Endodermal cell (in vitro differentiated cells): ENCODE results near the gene DAPP1. TPM values are rescaled to one million over a fixed set of nuclear protein-coding genes. Genes with fewer than 3 reads are reported as not detected.

Experiments
- DNase-seq: peaks from one replicate; pipeline ENCODE4 v3.0.0-alpha.2; 2017
- H3K27ac ChIP-seq: 2 replicates; pipeline ENCODE4 v1.5.1; 2013; ENCODE audit warnings: mild to moderate bottlenecking, low read depth, low read length, moderate library complexity
- H3K27me3 ChIP-seq: 2 replicates; pipeline ENCODE4 v1.6.1; 2013; ENCODE audit warnings: mild to moderate bottlenecking, low read length, moderate library complexity; ENCODE audit not compliant: insufficient read depth, control insufficient read depth, poor library complexity, severe bottlenecking
- H3K36me3 ChIP-seq: 2 replicates; pipeline ENCODE4 v1.7.0; 2013; ENCODE audit warnings: mild to moderate bottlenecking, low read length, moderate library complexity; ENCODE audit not compliant: control insufficient read depth, insufficient read depth
- H3K4me1 ChIP-seq: one replicate; pipeline ENCODE4 v1.7.0; 2013; ENCODE audit warnings: low read length; ENCODE audit not compliant: control insufficient read depth, insufficient read depth
- H3K4me3 ChIP-seq: 2 replicates; pipeline ENCODE4 v1.5.1; 2013; ENCODE audit warnings: mild to moderate bottlenecking, low read length, moderate library complexity
- H3K9ac ChIP-seq: 2 replicates; pipeline ENCODE4 v1.6.1; 2013; ENCODE audit warnings: mild to moderate bottlenecking, low read length, moderate library complexity; ENCODE audit not compliant: poor library complexity, severe bottlenecking; ENCODE audit errors: extremely low read depth
- H3K9me3 ChIP-seq: 2 replicates; pipeline ENCODE4 v1.6.1; 2013; ENCODE audit warnings: mild to moderate bottlenecking, low read length, moderate library complexity; ENCODE audit not compliant: control insufficient read depth
- H3K27ac Mint-ChIP-seq: 2 replicates; pipeline ENCODE4 v1.8.0; 2020; ENCODE audit warnings: mixed read lengths
- H3K27me3 Mint-ChIP-seq: 2 replicates; pipeline ENCODE4 v1.8.0; 2021; ENCODE audit warnings: mild to moderate bottlenecking, mixed read lengths; ENCODE audit not compliant: insufficient read depth
- H3K36me3 Mint-ChIP-seq: 2 replicates; pipeline ENCODE4 v1.8.0; 2020; ENCODE audit warnings: low read depth, mixed read lengths
- H3K4me1 Mint-ChIP-seq: 2 replicates; pipeline ENCODE4 v1.8.0; 2020; ENCODE audit warnings: mixed read lengths
- H3K4me3 Mint-ChIP-seq: 2 replicates; pipeline ENCODE4 v1.8.0; 2020; ENCODE audit warnings: mild to moderate bottlenecking, moderate library complexity, mixed read lengths
- H3K9me3 Mint-ChIP-seq: 2 replicates; pipeline ENCODE4 v1.8.0; 2020; ENCODE audit warnings: mild to moderate bottlenecking, mixed read lengths
- CTCF ChIP-seq: fragments of 200-600 bp; sonication (generic); conservative IDR thresholded peaks from 2 replicates; pipeline ENCODE4 v1.5.0; 2021; ENCODE audit warnings: antibody characterized with exemption, mild to moderate bottlenecking
- WGBS, 2 experiments: methylation state at CpG; one replicate each; pipeline versions ENCODE4 v1.1.5 to v1.1.7; 2013; ENCODE audit warnings: missing lambda C conversion rate in 2 of 2, mixed read lengths in 1 of 2; ENCODE audit not compliant: insufficient coverage in 1 of 2, insufficient read length in 1 of 2; 5-methylcytosine and 5-hydroxymethylcytosine counted together
- total RNA-seq, 2 donors: library from RNA; stranded (reverse); fragmentation: NEBNext Ultra II Directional in 1 of 2; extraction: Animal tissue kit (Norgen Biotek cat#: 25700) in 1 of 2; gene quantifications; 2 replicates in 1 of 2; 3 replicates in 1 of 2; pipeline ENCODE4 v1.2.1, GENCODE V29; 2021

DAPP1 gene
- total RNA-seq, 2 donors from 2014 or later, result not detected

GRCh38 chr4:99857307-99857706, 40.7 kb downstream of the DAPP1 start:
- 89 to 90% methylated on average over 2 to 3 of the region's 3 CpGs for WGBS, 2 experiments
- Histone ChIP-seq H3K27me3 (no peaks in the 10 kb centered on the region), H3K36me3 (no peaks in the 10 kb centered on the region), H3K4me1 (no peaks in the 10 kb centered on the region), H3K9me3 (no peaks in the 10 kb centered on the region), H3K27ac (no peak overlapping the region), H3K4me3 (no peak overlapping the region), H3K9ac (no peak overlapping the region)
- H3K4me1 Mint-ChIP-seq, result no peaks in the 10 kb centered on the region
- no peaks in the 10 kb centered on the region for H3K9me3 Mint-ChIP-seq
- H3K4me3 Mint-ChIP-seq, result no peak overlapping the region
- TF ChIP-seq CTCF, result no peak
- DNase-seq, result no peak
- no peaks in the 10 kb centered on the region for H3K36me3 Mint-ChIP-seq
- H3K27me3 Mint-ChIP-seq, result peaks cover 3% of the 10 kb centered on the region
- no peak overlapping the region for H3K27ac Mint-ChIP-seq

- Histone ChIP-seq H3K9ac (no peak overlapping the region), H3K9me3 (no peaks in the 10 kb centered on the region), H3K27ac (no peak overlapping the region), H3K4me3 (no peak overlapping the region), H3K27me3 (no peaks in the 10 kb centered on the region), H3K36me3 (no peaks in the 10 kb centered on the region), H3K4me1 (no peaks in the 10 kb centered on the region)
- no peak for DNase-seq
- 88 to 100% methylated on average over 1 to 2 of the region's 2 CpGs for WGBS, 2 experiments
- H3K4me3 Mint-ChIP-seq, result no peak overlapping the region
- peaks cover 2% of the 10 kb centered on the region for H3K4me1 Mint-ChIP-seq
- no peak overlapping the region for H3K27ac Mint-ChIP-seq
- H3K36me3 Mint-ChIP-seq, result no peaks in the 10 kb centered on the region
- H3K27me3 Mint-ChIP-seq, result peaks cover 3% of the 10 kb centered on the region
- no peaks in the 10 kb centered on the region for H3K9me3 Mint-ChIP-seq
- TF ChIP-seq CTCF, result no peak
Measured at GRCh38 chr4:99859618-99860017, 43.0 kb downstream of the DAPP1 start.

DNA sequence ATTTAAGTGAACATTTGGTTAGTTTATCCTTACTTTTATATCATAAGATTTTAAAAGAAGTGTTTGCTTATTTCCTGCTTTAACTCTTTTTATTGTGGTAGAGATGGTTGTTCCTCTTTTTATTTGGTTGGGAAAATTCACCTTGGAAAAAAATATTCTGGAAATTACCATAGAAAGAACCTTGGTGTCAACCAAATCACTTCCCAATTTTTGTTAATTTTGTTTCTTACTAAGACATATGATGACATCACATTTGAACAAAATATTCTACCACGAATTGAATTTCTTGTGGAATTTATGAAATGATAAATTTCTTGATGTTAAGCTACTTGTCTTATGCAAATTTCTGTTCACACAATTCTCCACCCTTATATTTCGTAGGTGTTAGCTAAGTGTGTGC, 43.9 kb downstream of the DAPP1 start:
- H3K4me1 ChIP-seq, result no peaks in the 10 kb centered on the region
- Mint-ChIP-seq H3K27me3 (peaks cover 3% of the 10 kb centered on the region), H3K9me3 (no peaks in the 10 kb centered on the region), H3K36me3 (no peaks in the 10 kb centered on the region), H3K4me3 (no peak overlapping the region), H3K4me1 (peaks cover 2% of the 10 kb centered on the region), H3K27ac (no peak overlapping the region)
- no peaks in the 10 kb centered on the region for H3K36me3 ChIP-seq
- TF ChIP-seq CTCF, result no peak
- WGBS, 2 experiments, result 86% methylated on average over 1 of the region's 2 CpGs; no CpG with 5 or more reads in 1 of the 2 experiments
- no peak overlapping the region for H3K9ac ChIP-seq
- DNase-seq, result no peak
- H3K27ac ChIP-seq, result no peak overlapping the region
- no peaks in the 10 kb centered on the region for H3K27me3 ChIP-seq
- H3K4me3 ChIP-seq, result no peak overlapping the region
- H3K9me3 ChIP-seq, result no peaks in the 10 kb centered on the region
